Endothelial cell of umbilical vein (primary cell): Measurements from ENCODE around the gene SNN. TPM values are rescaled to one million over a fixed set of nuclear protein-coding genes. Genes with fewer than 3 reads are reported as not detected.

Experiments
- BruUV-seq: library from RNA; stranded (reverse); fragments of 400-500 nt; replicated peaks from 2 replicates; lab custom pipeline; 2021; lab: Mats Ljungman, UMichigan
- CTCF ChIA-PET: fragments of 300-600, 350-600 bp; sonication (Branson Sonifier 250); formaldehyde crosslinking; loops from one replicate; lab custom pipeline; 2021; ENCODE audit warnings: antibody characterized with exemption, inconsistent platforms; lab: Charles Lee
- POLR2A ChIA-PET: fragments of 300-600, 350-600 bp; sonication (Branson Sonifier 250); formaldehyde crosslinking; loops from one replicate; lab custom pipeline; 2021; ENCODE audit warnings: antibody characterized with exemption, inconsistent platforms; lab: Charles Lee
- DNase-seq: peaks from one replicate; pipeline ENCODE4 v3.0.0-alpha.2; 2011; ENCODE audit warnings: low read depth, low spot score
- FAIRE-seq: peaks from 2 replicates; lab custom pipeline; 2011; peaks lifted over from hg19 to GRCh38; lab: Jason Lieb, UNC
- H2AFZ ChIP-seq: 2 replicates; pipeline ENCODE4 v1.6.0; 2012; ENCODE audit warnings: low read depth, low read length, control low read depth, inconsistent platforms
- H3K27ac ChIP-seq: 2 replicates; pipeline ENCODE4 v1.5.1; 2011; ENCODE audit warnings: low read depth, mild to moderate bottlenecking, control low read depth, low read length, moderate library complexity; ENCODE audit not compliant: insufficient read depth
- H3K27me3 ChIP-seq, 2 experiments: 2 replicates each; pipeline versions ENCODE4 v1.6.0 to v1.6.1; 2011; ENCODE audit warnings: low read length in 2 of 2, mixed read lengths in 1 of 2; ENCODE audit not compliant: control insufficient read depth in 2 of 2, insufficient read depth in 2 of 2
- H3K36me3 ChIP-seq, 2 experiments: 2 replicates in 1 of 2; 3 replicates in 1 of 2; pipeline ENCODE4 v1.5.1; 2011; ENCODE audit warnings: low read length in 2 of 2, mild to moderate bottlenecking in 1 of 2, moderate library complexity in 1 of 2; ENCODE audit not compliant: control insufficient read depth in 2 of 2, insufficient read depth in 2 of 2; ENCODE audit errors: extremely low read depth in 1 of 2
- H3K4me1 ChIP-seq: 3 replicates; pipeline ENCODE4 v1.5.1; 2011; ENCODE audit warnings: mild to moderate bottlenecking, low read length; ENCODE audit not compliant: control insufficient read depth, insufficient read depth; ENCODE audit errors: extremely low read depth
- H3K4me2 ChIP-seq: 2 replicates; pipeline ENCODE4 v1.6.1; 2011; ENCODE audit warnings: low read length, control low read depth, mixed read lengths; ENCODE audit not compliant: insufficient read depth
- H3K4me3 ChIP-seq, 3 experiments: fragments of 200-600 bp in 1 of 3; sonication (generic), shearing (Covaris generic) in 1 of 3; replicated peaks in 1 of 3; 2 replicates each; pipeline ENCODE4 v1.5.1; 2011 to 2016; ENCODE audit warnings: control low read depth in 3 of 3, low read length in 3 of 3, mild to moderate bottlenecking in 2 of 3, inconsistent platforms in 1 of 3, low read depth in 1 of 3, moderate library complexity in 1 of 3; ENCODE audit not compliant: insufficient read depth in 1 of 3
- H3K79me2 ChIP-seq: 2 replicates; pipeline ENCODE4 v1.6.0; 2012; ENCODE audit warnings: low read length, inconsistent platforms; ENCODE audit not compliant: control insufficient read depth, insufficient read depth
- H3K9ac ChIP-seq: replicated peaks from 2 replicates; pipeline ENCODE3; 2011; ENCODE audit warnings: low read length, control low read depth; ENCODE audit not compliant: insufficient read depth; ENCODE audit errors: extremely low read depth
- H3K9me1 ChIP-seq: replicated peaks from 3 replicates; pipeline ENCODE4 v1.6.0; 2011; ENCODE audit warnings: mild to moderate bottlenecking, low read length; ENCODE audit not compliant: control insufficient read depth, insufficient read depth; ENCODE audit errors: extremely low read depth
- H3K9me3 ChIP-seq: replicated peaks from 2 replicates; pipeline ENCODE4 v1.5.1; 2012; ENCODE audit warnings: low read length, inconsistent platforms; ENCODE audit not compliant: control insufficient read depth, insufficient read depth
- H4K20me1 ChIP-seq: replicated peaks from 2 replicates; pipeline ENCODE3; 2011; ENCODE audit warnings: mild to moderate bottlenecking, low read length; ENCODE audit not compliant: control insufficient read depth, insufficient read depth; ENCODE audit errors: extremely low read depth
- EZH2 ChIP-seq: IDR thresholded peaks from 2 replicates; pipeline ENCODE4 v1.6.1; 2012; ENCODE audit warnings: borderline replicate concordance, low read depth, mild to moderate bottlenecking, moderate library complexity, low read length, inconsistent platforms; ENCODE audit not compliant: severe bottlenecking
- FOS ChIP-seq: IDR thresholded peaks from 2 replicates; pipeline ENCODE4 v1.6.1; 2011; ENCODE audit warnings: mild to moderate bottlenecking, low read length, moderate library complexity, borderline replicate concordance; ENCODE audit not compliant: insufficient read depth
- GATA2 ChIP-seq: IDR thresholded peaks from 2 replicates; pipeline ENCODE4 v1.7.0; 2011; ENCODE audit warnings: low read depth, mild to moderate bottlenecking, moderate library complexity, mixed read lengths, low read length; ENCODE audit not compliant: insufficient read length, insufficient read depth
- JUN ChIP-seq: IDR thresholded peaks from 2 replicates; pipeline ENCODE4 v1.6.1; 2011; ENCODE audit warnings: borderline replicate concordance, low read depth; ENCODE audit not compliant: insufficient read length, insufficient read depth
- MYC ChIP-seq: IDR thresholded peaks from one replicate; pipeline ENCODE4 v1.6.1; 2011; ENCODE audit warnings: mild to moderate bottlenecking, low read depth, low read length
- POLR2A ChIP-seq: IDR thresholded peaks from 2 replicates; pipeline ENCODE4 v1.6.1; 2012; ENCODE audit warnings: low read depth, mild to moderate bottlenecking, control low read depth, low read length
- POLR2AphosphoS5 ChIP-seq: IDR thresholded peaks from 2 replicates; pipeline ENCODE4 v1.6.1; 2012; ENCODE audit warnings: low read depth, mild to moderate bottlenecking, control low read depth, low read length, moderate library complexity; ENCODE audit not compliant: insufficient read depth
- dilution Hi-C: fragments of 300-500 bp; cut with MboI; formaldehyde crosslinking; loops from one replicate; pipeline ENCODE4 v1.15.0; 2019; ENCODE audit warnings: low sequenced_read_pairs; ENCODE audit not compliant: extremely low pct_ligation_motif_present
- intact Hi-C: fragments of 100-400 bp; cut with micrococcal nuclease; formaldehyde crosslinking; loops from one replicate; pipeline ENCODE4 v1.10.0; 2022
- polyA plus RNA-seq, 4 experiments: library from polyadenylated mRNA; depleted of rRNA in 3 of 4; stranded (reverse) in 3 of 4; unstranded in 1 of 4; fragments of >200 nt; gene quantifications; 2 replicates each; pipeline versions ENCODE4 v1.2.1 to v1.2.3, GENCODE V29; 2011 to 2012; ENCODE audit warnings: missing spikeins in 1 of 4
- total RNA-seq: library from RNA; stranded (reverse); gene quantifications from 2 replicates; pipeline ENCODE4 v1.2.3, GENCODE V29; 2021
- TF ChIP-seq, protein P1 (sequence below): IDR thresholded peaks from 2 replicates; pipeline ENCODE4 v1.6.1; 2011; ENCODE audit not compliant: insufficient read depth, insufficient read length
- TF ChIP-seq, protein P2 (sequence below), 2 donors: IDR thresholded peaks; 1 replicate in 1 of 2; 2 replicates in 1 of 2; pipeline ENCODE4 v1.5.1; 2011; ENCODE audit warnings: low read length in 2 of 2, mild to moderate bottlenecking in 2 of 2, moderate library complexity in 2 of 2, control low read depth in 1 of 2, inconsistent platforms in 1 of 2, low read depth in 1 of 2; ENCODE audit not compliant: insufficient read depth in 1 of 2; ENCODE audit errors: extremely low read depth in 1 of 2

SNN gene
- total and polyA plus RNA-seq, 2 donors (not counting 3 experiments of a cell fraction or from before 2014, with no cell fraction given): 17.7 to 24.1 TPM

DNA sequence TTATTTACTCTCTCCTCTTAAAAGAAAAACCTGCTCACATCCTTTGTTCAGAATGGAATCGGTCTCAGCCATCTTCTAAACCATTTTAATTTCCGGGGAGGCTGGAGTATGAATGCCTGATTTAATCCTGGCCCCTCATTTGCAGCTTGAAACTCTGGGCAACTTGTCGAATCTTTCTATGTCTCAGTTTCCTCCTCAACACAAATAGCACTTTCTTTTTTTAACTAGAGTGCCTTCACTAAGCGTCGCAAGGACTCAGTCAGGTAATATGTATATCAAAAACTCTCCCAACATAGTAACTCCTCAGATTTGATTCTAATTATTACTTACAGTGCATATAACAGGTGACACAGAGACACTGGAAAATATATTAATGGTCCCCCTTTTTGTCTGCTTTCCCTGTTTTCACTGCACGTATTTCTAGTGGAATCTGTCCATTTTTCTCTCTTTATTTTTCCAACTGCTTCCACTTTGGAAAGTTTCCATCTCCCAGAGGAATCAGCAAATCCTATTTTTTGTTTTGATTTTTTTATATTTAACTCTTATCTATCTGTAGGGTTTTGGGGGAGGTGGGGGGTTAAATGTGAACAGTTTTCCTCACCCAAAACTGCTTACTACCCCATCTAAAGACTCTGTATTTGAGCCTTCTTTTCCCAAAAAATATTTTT is 18.6 kb downstream of the SNN start:
- no TSS peak for BruUV-seq
- no peak for FAIRE-seq
- no peak for DNase-seq
- Histone ChIP-seq H3K9me3 (no peaks in the 10 kb centered on the region), H3K36me3 (peaks cover 20 to 29% of the 10 kb centered on the region in 2 experiments), H3K4me1 (no peaks in the 10 kb centered on the region), H4K20me1 (no peaks in the 10 kb centered on the region), H3K4me2 (no peak overlapping the region), H3K9me1 (no peaks in the 10 kb centered on the region), H3K79me2 (peaks cover 4% of the 10 kb centered on the region), H2AFZ (no peak overlapping the region), H3K27me3 (no peaks in the 10 kb centered on the region), H3K4me3 (no peak overlapping the region), H3K9ac (no peak overlapping the region), H3K27ac (no peak overlapping the region)
- dilution Hi-C loops (no loop called here), intact Hi-C loops (no loop called here)
- POLR2A ChIA-PET: no interaction called here
- no peak for TF ChIP-seq GATA2
- TF ChIP-seq, protein P1, sequence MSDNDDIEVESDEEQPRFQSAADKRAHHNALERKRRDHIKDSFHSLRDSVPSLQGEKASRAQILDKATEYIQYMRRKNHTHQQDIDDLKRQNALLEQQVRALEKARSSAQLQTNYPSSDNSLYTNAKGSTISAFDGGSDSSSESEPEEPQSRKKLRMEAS: no peak
- TF ChIP-seq FOS: no peak
- TF ChIP-seq MYC: no peak
- TF ChIP-seq POLR2AphosphoS5: no peak
- no peak for TF ChIP-seq EZH2
- TF ChIP-seq, protein P2, sequence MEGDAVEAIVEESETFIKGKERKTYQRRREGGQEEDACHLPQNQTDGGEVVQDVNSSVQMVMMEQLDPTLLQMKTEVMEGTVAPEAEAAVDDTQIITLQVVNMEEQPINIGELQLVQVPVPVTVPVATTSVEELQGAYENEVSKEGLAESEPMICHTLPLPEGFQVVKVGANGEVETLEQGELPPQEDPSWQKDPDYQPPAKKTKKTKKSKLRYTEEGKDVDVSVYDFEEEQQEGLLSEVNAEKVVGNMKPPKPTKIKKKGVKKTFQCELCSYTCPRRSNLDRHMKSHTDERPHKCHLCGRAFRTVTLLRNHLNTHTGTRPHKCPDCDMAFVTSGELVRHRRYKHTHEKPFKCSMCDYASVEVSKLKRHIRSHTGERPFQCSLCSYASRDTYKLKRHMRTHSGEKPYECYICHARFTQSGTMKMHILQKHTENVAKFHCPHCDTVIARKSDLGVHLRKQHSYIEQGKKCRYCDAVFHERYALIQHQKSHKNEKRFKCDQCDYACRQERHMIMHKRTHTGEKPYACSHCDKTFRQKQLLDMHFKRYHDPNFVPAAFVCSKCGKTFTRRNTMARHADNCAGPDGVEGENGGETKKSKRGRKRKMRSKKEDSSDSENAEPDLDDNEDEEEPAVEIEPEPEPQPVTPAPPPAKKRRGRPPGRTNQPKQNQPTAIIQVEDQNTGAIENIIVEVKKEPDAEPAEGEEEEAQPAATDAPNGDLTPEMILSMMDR (IDR thresholded peaks at IDR 0.05; ENCODE audit: extremely low read depth in 1 of 2, insufficient read depth in 1 of 2, low read depth in 1 of 2, low read length in 2 of 2): no peak
- TF ChIP-seq JUN: no peak
- TF ChIP-seq POLR2A: no peak
- CTCF ChIA-PET: no interaction called here
